Activated CD4-positive, alpha-beta T cell treated with anti-CD3 and anti-CD28 coated beads, Interleukin-2, amount 50 U/mL, for 1 hour (primary cell): ENCODE measurements around the gene OSBPL7.

Experiments
- DNase-seq: peaks from one replicate; pipeline ENCODE4 v3.0.0-alpha.2; 2020

OSBPL7 gene

GRCh38 chr17:47760409-47761140 is 61.0 kb downstream of the OSBPL7 start:
- DNase-seq = no peak

- no peak for DNase-seq
These were observed 64.2 kb downstream of the OSBPL7 start for GRCh38 chr17:47757386-47757785.
